Retinal pigment epithelial cell (primary cell): ENCODE results near the gene AEBP2.

ENCODE experiments used
- DNase-seq: peaks from one replicate; pipeline ENCODE4 v3.0.0-alpha.2; 2010; ENCODE audit warnings: low read depth
- H3K4me3 ChIP-seq: 2 replicates; pipeline ENCODE4 v1.5.1; 2011; ENCODE audit warnings: mild to moderate bottlenecking, low read length, control low read depth, moderate library complexity
- CTCF ChIP-seq: conservative IDR thresholded peaks from 2 replicates; pipeline ENCODE4 v1.5.1; 2011; ENCODE audit warnings: low read depth, low read length, control low read depth, inconsistent platforms

Gene AEBP2

GRCh38 chr12:19449814-19450213 is 10.5 kb downstream of the AEBP2 start:
- TF ChIP-seq CTCF = no peak
- no peak overlapping the region for H3K4me3 ChIP-seq
- DNase-seq = no peak

DNA sequence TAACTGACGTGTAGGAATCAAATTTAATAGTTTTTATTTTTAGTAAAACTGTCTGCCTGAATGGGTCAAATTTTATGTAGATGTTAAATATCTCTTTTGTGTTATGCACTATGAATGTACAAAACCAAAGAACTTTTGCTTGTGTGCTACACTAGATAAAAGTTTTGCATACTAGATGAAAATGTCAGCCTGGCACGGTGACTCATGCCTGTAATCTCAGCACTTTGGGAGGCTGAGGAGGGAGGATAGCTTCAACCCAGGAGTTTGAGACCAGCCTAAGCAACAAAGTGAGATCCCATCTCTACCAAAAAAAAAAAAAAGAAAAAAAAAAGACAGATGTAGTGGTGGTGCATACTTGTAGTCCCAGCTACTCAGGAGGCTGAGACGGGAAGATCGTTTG is 11.1 kb downstream of the AEBP2 start:
- no peak for TF ChIP-seq CTCF
- DNase-seq = no peak

GRCh38 chr12:19451196-19451595 is 11.9 kb downstream of the AEBP2 start:
- no peak for TF ChIP-seq CTCF
- H3K4me3 ChIP-seq = no peak overlapping the region
- no peak for DNase-seq

More for the DNA sequence above, 11.1 kb downstream of the AEBP2 start:
- no peak overlapping the region for H3K4me3 ChIP-seq

- DNase-seq = no peak
- TF ChIP-seq CTCF = no peak
- no peak overlapping the region for H3K4me3 ChIP-seq
These were observed 14.7 kb downstream of the AEBP2 start for GRCh38 chr12:19453961-19454360.

GRCh38 chr12:19454837-19455236 is 15.5 kb downstream of the AEBP2 start:
- H3K4me3 ChIP-seq = no peak overlapping the region
- DNase-seq = no peak
- no peak for TF ChIP-seq CTCF

DNA sequence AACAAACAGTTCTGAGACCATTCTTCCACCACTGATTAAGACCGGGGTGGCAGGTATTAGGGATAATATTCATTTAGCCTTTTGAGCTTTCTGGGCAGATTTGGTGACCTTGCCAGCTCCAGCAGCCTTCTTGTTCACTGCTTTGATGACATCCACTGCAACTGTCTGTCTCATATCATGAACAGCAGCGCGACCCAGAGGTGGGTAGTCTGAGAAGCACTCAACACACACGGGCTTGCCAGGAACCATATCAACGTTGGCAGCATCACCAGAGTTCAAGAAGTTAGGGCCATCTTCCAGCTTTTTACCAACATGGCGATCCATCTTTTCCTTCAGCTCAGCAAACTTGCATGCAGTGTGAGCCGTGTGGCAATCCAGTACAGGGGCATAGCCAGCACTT is 16.9 kb downstream of the AEBP2 start:
- TF ChIP-seq CTCF = no peak
- DNase-seq = no peak
- H3K4me3 ChIP-seq = no peak overlapping the region

- no peak for DNase-seq
- no peak for TF ChIP-seq CTCF
- H3K4me3 ChIP-seq = no peak overlapping the region
These were observed 18.3 kb downstream of the AEBP2 start for GRCh38 chr12:19457561-19457960.
